ENCODE data around the gene NUAK2. TPM values are rescaled to one million over a fixed set of nuclear protein-coding genes. Genes with fewer than 3 reads are reported as not detected.

The NUAK2 gene
- total RNA-seq, 2 donors from 2014 or later: 21.2 to 27.2 TPM

DNA sequence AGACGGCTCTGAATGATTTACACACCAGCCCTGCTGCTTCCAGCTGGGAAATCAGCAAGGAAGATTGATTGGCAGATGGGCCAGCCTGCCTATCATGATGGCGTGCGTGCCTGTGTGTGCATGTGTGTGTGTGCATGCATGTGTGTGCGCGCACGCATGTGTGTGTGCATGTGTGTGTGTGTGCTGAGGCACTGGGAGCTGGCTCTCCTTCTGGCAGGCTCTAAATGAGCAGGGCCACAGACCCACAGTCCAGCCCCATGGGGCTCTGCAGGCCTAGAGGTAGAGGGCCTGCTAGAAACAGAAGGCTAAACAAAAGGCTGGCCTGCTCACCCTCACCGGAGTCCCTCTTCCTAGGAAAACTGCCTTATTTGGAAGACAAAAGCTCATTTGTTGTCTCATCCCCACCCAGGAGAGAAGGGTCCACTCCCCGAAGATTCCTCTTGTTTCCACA lies 29.2 kb upstream of the NUAK2 start:
- intact Hi-C loops (cut with DNase I): loop anchor here (5.0 kb wide), 1 partner anchor 137 kb away; no protein-coding TSS in a partner anchor
- Histone ChIP-seq H3K4me3 (no peak overlapping the region), H3K9ac (ENCODE audit: low read depth in 2 of 2, low read length in 2 of 2) (no peak overlapping the region), H3K9me3 (no peaks in the 10 kb centered on the region), H3K36me3 (no peaks in the 10 kb centered on the region), H3K4me1 (no peaks in the 10 kb centered on the region), H3K27ac (no peak overlapping the region), H3K27me3 (peaks cover under 1% of the 10 kb centered on the region)
- DNase-seq: no peak
- TF ChIP-seq, protein P1, sequence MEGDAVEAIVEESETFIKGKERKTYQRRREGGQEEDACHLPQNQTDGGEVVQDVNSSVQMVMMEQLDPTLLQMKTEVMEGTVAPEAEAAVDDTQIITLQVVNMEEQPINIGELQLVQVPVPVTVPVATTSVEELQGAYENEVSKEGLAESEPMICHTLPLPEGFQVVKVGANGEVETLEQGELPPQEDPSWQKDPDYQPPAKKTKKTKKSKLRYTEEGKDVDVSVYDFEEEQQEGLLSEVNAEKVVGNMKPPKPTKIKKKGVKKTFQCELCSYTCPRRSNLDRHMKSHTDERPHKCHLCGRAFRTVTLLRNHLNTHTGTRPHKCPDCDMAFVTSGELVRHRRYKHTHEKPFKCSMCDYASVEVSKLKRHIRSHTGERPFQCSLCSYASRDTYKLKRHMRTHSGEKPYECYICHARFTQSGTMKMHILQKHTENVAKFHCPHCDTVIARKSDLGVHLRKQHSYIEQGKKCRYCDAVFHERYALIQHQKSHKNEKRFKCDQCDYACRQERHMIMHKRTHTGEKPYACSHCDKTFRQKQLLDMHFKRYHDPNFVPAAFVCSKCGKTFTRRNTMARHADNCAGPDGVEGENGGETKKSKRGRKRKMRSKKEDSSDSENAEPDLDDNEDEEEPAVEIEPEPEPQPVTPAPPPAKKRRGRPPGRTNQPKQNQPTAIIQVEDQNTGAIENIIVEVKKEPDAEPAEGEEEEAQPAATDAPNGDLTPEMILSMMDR (IDR thresholded peaks at IDR 0.05): no peak

DNA sequence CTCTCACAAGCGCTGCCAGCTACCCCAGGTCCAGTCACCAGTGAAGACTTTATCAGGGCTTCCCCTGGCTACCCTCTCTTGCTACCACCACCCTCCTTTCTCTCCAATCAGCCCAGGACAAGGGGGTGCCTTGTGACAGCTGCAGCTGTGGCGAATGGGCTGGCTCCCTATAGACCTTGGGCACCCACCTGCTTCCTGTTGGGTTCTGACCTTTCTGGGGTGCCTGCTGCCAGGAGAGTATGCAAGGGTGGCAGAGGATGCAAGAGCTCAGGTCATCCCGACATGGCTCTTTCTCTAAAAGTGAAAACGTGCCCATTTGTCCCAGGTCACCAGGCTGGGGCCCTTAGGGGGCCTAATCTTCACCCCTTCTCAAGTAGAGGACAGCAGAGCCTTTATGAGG lies 28.6 kb upstream of the NUAK2 start:
- Histone ChIP-seq H3K27ac (no peak overlapping the region), H3K9ac (ENCODE audit: low read depth in 2 of 2, low read length in 2 of 2) (no peak overlapping the region), H3K4me3 (no peak overlapping the region), H3K27me3 (peaks cover 5% of the 10 kb centered on the region), H3K9me3 (no peaks in the 10 kb centered on the region), H3K4me1 (no peaks in the 10 kb centered on the region), H3K36me3 (no peaks in the 10 kb centered on the region)
- TF ChIP-seq, protein P1 (IDR thresholded peaks at IDR 0.05): no peak
- intact Hi-C loops (cut with DNase I): loop anchor here (5.0 kb wide), 1 partner anchor 137 kb away; no protein-coding TSS in a partner anchor
- DNase-seq: no peak

DNA sequence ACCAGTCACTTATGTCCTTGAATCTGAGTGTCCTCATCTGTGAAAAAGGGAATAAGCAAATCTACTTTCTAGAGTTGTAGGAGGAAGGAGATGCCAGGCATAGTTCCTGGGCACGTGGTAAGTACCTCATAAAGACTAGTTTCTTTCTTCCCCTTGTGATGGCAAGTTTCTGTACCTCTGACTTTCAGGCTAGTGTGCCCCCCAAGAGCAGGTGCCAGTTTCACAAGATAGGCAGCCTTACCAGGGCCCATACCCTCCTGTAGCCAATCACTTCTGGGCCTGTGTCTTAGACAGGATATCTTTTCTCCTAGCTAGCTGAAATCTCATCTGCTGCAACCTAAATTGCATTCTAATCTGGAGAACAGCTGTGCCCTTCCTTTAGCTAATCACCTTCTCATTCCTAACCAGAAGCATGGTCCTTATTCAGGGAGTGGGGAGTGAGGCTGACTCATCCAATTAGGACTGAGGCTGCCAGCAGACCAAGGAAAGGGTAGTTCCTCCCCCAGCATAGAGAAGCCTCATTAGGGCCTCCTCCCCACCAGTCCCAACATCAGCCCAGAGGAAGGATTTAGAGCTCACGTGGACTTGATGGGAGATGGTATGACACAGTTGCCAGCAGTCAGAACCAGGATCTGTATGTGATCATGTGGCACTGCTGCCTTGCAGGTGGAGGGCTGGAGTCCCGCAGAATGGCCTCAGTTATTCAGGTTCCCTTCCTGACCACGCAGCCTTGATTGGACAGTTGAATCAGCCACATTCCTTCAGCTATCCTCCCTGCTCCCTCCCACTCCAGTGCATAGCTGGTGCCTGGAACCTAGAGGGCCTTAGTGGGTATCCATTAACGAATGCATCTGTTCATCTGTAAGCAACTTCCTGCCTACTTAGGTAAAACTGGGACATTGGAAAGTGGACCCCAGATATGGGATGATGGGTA lies 27.3 kb upstream of the NUAK2 start:
- Histone ChIP-seq H3K27me3 (peaks cover 12% of the 10 kb centered on the region), H3K4me3 (no peak overlapping the region), H3K36me3 (no peaks in the 10 kb centered on the region), H3K27ac (no peak overlapping the region), H3K9ac (ENCODE audit: low read depth in 2 of 2, low read length in 2 of 2) (no peak overlapping the region), H3K9me3 (no peaks in the 10 kb centered on the region), H3K4me1 (peaks cover 6% of the 10 kb centered on the region)
- DNase-seq: no peak
- TF ChIP-seq, protein P1 (IDR thresholded peaks at IDR 0.05): no peak
- intact Hi-C loops (cut with DNase I): no loop called here

DNA sequence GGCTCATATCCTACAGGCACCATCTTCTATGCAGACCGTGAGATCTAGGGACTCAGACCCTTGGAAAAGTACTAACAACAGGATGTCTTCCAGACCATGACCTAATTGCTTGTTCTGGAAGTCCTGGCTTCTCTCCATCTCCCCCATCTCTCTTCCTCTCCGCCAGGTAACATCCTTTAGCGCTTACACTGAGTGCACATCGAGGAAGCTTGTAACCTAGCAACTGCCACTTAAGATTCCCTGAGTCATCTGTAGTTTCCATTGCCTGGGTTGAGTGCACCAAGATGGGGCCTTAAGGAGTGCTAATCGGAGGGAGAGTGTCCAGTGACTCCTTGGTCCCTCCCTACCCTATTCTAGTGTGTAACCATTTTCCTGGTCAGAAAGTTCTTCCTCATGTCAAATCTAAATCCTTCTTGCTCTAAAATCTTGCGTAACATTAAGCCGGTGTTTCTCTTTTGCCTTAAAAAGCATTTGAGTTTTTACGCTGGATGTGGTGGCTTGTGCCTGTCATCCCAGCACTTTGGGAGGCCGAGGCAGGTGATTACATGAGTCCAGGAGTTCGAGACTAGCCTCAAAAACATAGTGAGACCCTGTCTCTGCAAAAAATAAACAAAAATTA lies 25.5 kb upstream of the NUAK2 start:
- H3K9ac ChIP-seq (ENCODE audit: low read depth in 2 of 2, low read length in 2 of 2): no peak overlapping the region
- peaks cover 23% of the 10 kb centered on the region for H3K27me3 ChIP-seq
- intact Hi-C loops (cut with DNase I): no loop called here
- no peaks in the 10 kb centered on the region for H3K36me3 ChIP-seq
- H3K27ac ChIP-seq: no peak overlapping the region
- TF ChIP-seq, protein P1 (IDR thresholded peaks at IDR 0.05): no peak
- H3K9me3 ChIP-seq: no peaks in the 10 kb centered on the region
- H3K4me1 ChIP-seq: peaks cover 11% of the 10 kb centered on the region
- no peak overlapping the region for H3K4me3 ChIP-seq
- no peak for DNase-seq

DNA sequence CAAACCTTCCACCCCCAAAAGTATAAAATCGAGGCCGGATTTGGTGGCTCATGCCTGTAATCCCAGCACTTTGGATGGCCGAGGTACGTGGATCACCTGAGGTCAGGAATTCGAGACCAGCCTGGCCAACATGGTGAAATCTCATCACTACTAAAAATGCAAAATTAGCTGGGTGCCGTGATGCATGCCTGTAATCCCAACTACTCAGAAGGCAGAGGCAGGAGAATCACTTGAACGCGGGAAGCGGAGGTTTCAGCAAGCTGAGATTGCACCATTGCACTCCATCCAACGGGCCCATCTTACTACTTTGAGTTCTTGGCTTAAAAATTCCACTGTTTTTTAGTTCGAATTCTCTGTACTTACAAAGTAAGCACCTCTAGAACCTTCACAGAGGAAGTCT lies 24.2 kb upstream of the NUAK2 start:
- Histone ChIP-seq H3K36me3 (no peaks in the 10 kb centered on the region), H3K27ac (no peak overlapping the region), H3K4me1 (peaks cover 11% of the 10 kb centered on the region), H3K9ac (ENCODE audit: low read depth in 2 of 2, low read length in 2 of 2) (no peak overlapping the region), H3K27me3 (peaks cover 23% of the 10 kb centered on the region), H3K4me3 (no peak overlapping the region), H3K9me3 (no peaks in the 10 kb centered on the region)
- TF ChIP-seq, protein P1 (IDR thresholded peaks at IDR 0.05): no peak
- intact Hi-C loops (cut with DNase I): no loop called here
- no peak for DNase-seq

All from colonic mucosa (tissue), 4 donors.